Endothelial cell of umbilical vein (primary cell): ENCODE data around the gene SLC19A1. TPM values are rescaled to one million over a fixed set of nuclear protein-coding genes. Genes with fewer than 3 reads are reported as not detected.

Source experiments
- BruUV-seq: library from RNA; stranded (reverse); fragments of 400-500 nt; replicated peaks from 2 replicates; lab custom pipeline; 2021; lab: Mats Ljungman, UMichigan
- CTCF ChIA-PET: fragments of 300-600, 350-600 bp; sonication (Branson Sonifier 250); formaldehyde crosslinking; loops from one replicate; lab custom pipeline; 2021; ENCODE audit warnings: antibody characterized with exemption, inconsistent platforms; lab: Charles Lee
- POLR2A ChIA-PET: fragments of 300-600, 350-600 bp; sonication (Branson Sonifier 250); formaldehyde crosslinking; loops from one replicate; lab custom pipeline; 2021; ENCODE audit warnings: antibody characterized with exemption, inconsistent platforms; lab: Charles Lee
- DNase-seq: peaks from one replicate; pipeline ENCODE4 v3.0.0-alpha.2; 2011; ENCODE audit warnings: low read depth, low spot score
- FAIRE-seq: peaks from 2 replicates; lab custom pipeline; 2011; peaks lifted over from hg19 to GRCh38; lab: Jason Lieb, UNC
- H2AFZ ChIP-seq: 2 replicates; pipeline ENCODE4 v1.6.0; 2012; ENCODE audit warnings: low read depth, low read length, control low read depth, inconsistent platforms
- H3K27ac ChIP-seq: 2 replicates; pipeline ENCODE4 v1.5.1; 2011; ENCODE audit warnings: low read depth, mild to moderate bottlenecking, control low read depth, low read length, moderate library complexity; ENCODE audit not compliant: insufficient read depth
- H3K27me3 ChIP-seq, 2 experiments: 2 replicates each; pipeline versions ENCODE4 v1.6.0 to v1.6.1; 2011; ENCODE audit warnings: low read length in 2 of 2, mixed read lengths in 1 of 2; ENCODE audit not compliant: control insufficient read depth in 2 of 2, insufficient read depth in 2 of 2
- H3K36me3 ChIP-seq, 2 experiments: 2 replicates in 1 of 2; 3 replicates in 1 of 2; pipeline ENCODE4 v1.5.1; 2011; ENCODE audit warnings: low read length in 2 of 2, mild to moderate bottlenecking in 1 of 2, moderate library complexity in 1 of 2; ENCODE audit not compliant: control insufficient read depth in 2 of 2, insufficient read depth in 2 of 2; ENCODE audit errors: extremely low read depth in 1 of 2
- H3K4me1 ChIP-seq: 3 replicates; pipeline ENCODE4 v1.5.1; 2011; ENCODE audit warnings: mild to moderate bottlenecking, low read length; ENCODE audit not compliant: control insufficient read depth, insufficient read depth; ENCODE audit errors: extremely low read depth
- H3K4me2 ChIP-seq: 2 replicates; pipeline ENCODE4 v1.6.1; 2011; ENCODE audit warnings: low read length, control low read depth, mixed read lengths; ENCODE audit not compliant: insufficient read depth
- H3K4me3 ChIP-seq, 3 experiments: fragments of 200-600 bp in 1 of 3; sonication (generic), shearing (Covaris generic) in 1 of 3; replicated peaks in 1 of 3; 2 replicates each; pipeline ENCODE4 v1.5.1; 2011 to 2016; ENCODE audit warnings: control low read depth in 3 of 3, low read length in 3 of 3, mild to moderate bottlenecking in 2 of 3, inconsistent platforms in 1 of 3, low read depth in 1 of 3, moderate library complexity in 1 of 3; ENCODE audit not compliant: insufficient read depth in 1 of 3
- H3K79me2 ChIP-seq: 2 replicates; pipeline ENCODE4 v1.6.0; 2012; ENCODE audit warnings: low read length, inconsistent platforms; ENCODE audit not compliant: control insufficient read depth, insufficient read depth
- H3K9ac ChIP-seq: replicated peaks from 2 replicates; pipeline ENCODE3; 2011; ENCODE audit warnings: low read length, control low read depth; ENCODE audit not compliant: insufficient read depth; ENCODE audit errors: extremely low read depth
- H3K9me1 ChIP-seq: replicated peaks from 3 replicates; pipeline ENCODE4 v1.6.0; 2011; ENCODE audit warnings: mild to moderate bottlenecking, low read length; ENCODE audit not compliant: control insufficient read depth, insufficient read depth; ENCODE audit errors: extremely low read depth
- H3K9me3 ChIP-seq: replicated peaks from 2 replicates; pipeline ENCODE4 v1.5.1; 2012; ENCODE audit warnings: low read length, inconsistent platforms; ENCODE audit not compliant: control insufficient read depth, insufficient read depth
- H4K20me1 ChIP-seq: replicated peaks from 2 replicates; pipeline ENCODE3; 2011; ENCODE audit warnings: mild to moderate bottlenecking, low read length; ENCODE audit not compliant: control insufficient read depth, insufficient read depth; ENCODE audit errors: extremely low read depth
- CTCF ChIP-seq, 2 donors: IDR thresholded peaks; 1 replicate in 1 of 2; 2 replicates in 1 of 2; pipeline ENCODE4 v1.5.1; 2011; ENCODE audit warnings: low read length in 2 of 2, mild to moderate bottlenecking in 2 of 2, moderate library complexity in 2 of 2, control low read depth in 1 of 2, inconsistent platforms in 1 of 2, low read depth in 1 of 2; ENCODE audit not compliant: insufficient read depth in 1 of 2; ENCODE audit errors: extremely low read depth in 1 of 2
- EZH2 ChIP-seq: IDR thresholded peaks from 2 replicates; pipeline ENCODE4 v1.6.1; 2012; ENCODE audit warnings: borderline replicate concordance, low read depth, mild to moderate bottlenecking, moderate library complexity, low read length, inconsistent platforms; ENCODE audit not compliant: severe bottlenecking
- FOS ChIP-seq: IDR thresholded peaks from 2 replicates; pipeline ENCODE4 v1.6.1; 2011; ENCODE audit warnings: mild to moderate bottlenecking, low read length, moderate library complexity, borderline replicate concordance; ENCODE audit not compliant: insufficient read depth
- GATA2 ChIP-seq: IDR thresholded peaks from 2 replicates; pipeline ENCODE4 v1.7.0; 2011; ENCODE audit warnings: low read depth, mild to moderate bottlenecking, moderate library complexity, mixed read lengths, low read length; ENCODE audit not compliant: insufficient read length, insufficient read depth
- JUN ChIP-seq: IDR thresholded peaks from 2 replicates; pipeline ENCODE4 v1.6.1; 2011; ENCODE audit warnings: borderline replicate concordance, low read depth; ENCODE audit not compliant: insufficient read length, insufficient read depth
- MAX ChIP-seq: IDR thresholded peaks from 2 replicates; pipeline ENCODE4 v1.6.1; 2011; ENCODE audit not compliant: insufficient read depth, insufficient read length
- MYC ChIP-seq: IDR thresholded peaks from one replicate; pipeline ENCODE4 v1.6.1; 2011; ENCODE audit warnings: mild to moderate bottlenecking, low read depth, low read length
- POLR2A ChIP-seq: IDR thresholded peaks from 2 replicates; pipeline ENCODE4 v1.6.1; 2012; ENCODE audit warnings: low read depth, mild to moderate bottlenecking, control low read depth, low read length
- POLR2AphosphoS5 ChIP-seq: IDR thresholded peaks from 2 replicates; pipeline ENCODE4 v1.6.1; 2012; ENCODE audit warnings: low read depth, mild to moderate bottlenecking, control low read depth, low read length, moderate library complexity; ENCODE audit not compliant: insufficient read depth
- dilution Hi-C: fragments of 300-500 bp; cut with MboI; formaldehyde crosslinking; loops from one replicate; pipeline ENCODE4 v1.15.0; 2019; ENCODE audit warnings: low sequenced_read_pairs; ENCODE audit not compliant: extremely low pct_ligation_motif_present
- intact Hi-C: fragments of 100-400 bp; cut with micrococcal nuclease; formaldehyde crosslinking; loops from one replicate; pipeline ENCODE4 v1.10.0; 2022
- polyA plus RNA-seq, 4 experiments: library from polyadenylated mRNA; depleted of rRNA in 3 of 4; stranded (reverse) in 3 of 4; unstranded in 1 of 4; fragments of >200 nt; gene quantifications; 2 replicates each; pipeline versions ENCODE4 v1.2.1 to v1.2.3, GENCODE V29; 2011 to 2012; ENCODE audit warnings: missing spikeins in 1 of 4
- total RNA-seq: library from RNA; stranded (reverse); gene quantifications from 2 replicates; pipeline ENCODE4 v1.2.3, GENCODE V29; 2021

Gene SLC19A1
- total and polyA plus RNA-seq, 2 donors (not counting 3 experiments of a cell fraction or from before 2014, with no cell fraction given) = 36.3 to 54.6 TPM

- Histone ChIP-seq H3K27me3 (no peaks in the 10 kb centered on the region), H3K79me2 (peaks cover 41% of the 10 kb centered on the region), H3K4me3 (no peak overlapping the region), H2AFZ (no peak overlapping the region), H3K9me3 (no peaks in the 10 kb centered on the region), H3K36me3 (peaks cover 3 to 12% of the 10 kb centered on the region in 2 experiments), H3K27ac (no peak overlapping the region), H3K9me1 (no peaks in the 10 kb centered on the region), H4K20me1 (no peaks in the 10 kb centered on the region), H3K4me2 (no peak overlapping the region), H3K9ac (no peak overlapping the region), H3K4me1 (peaks cover 16% of the 10 kb centered on the region)
- ChIA-PET CTCF (no interaction called here), POLR2A (no interaction called here)
- intact Hi-C loops = no loop called here
- FAIRE-seq (no peak), DNase-seq (no peak)
- no peak for TF ChIP-seq POLR2A
- TF ChIP-seq CTCF (IDR thresholded peaks at IDR 0.05; ENCODE audit: extremely low read depth in 1 of 2, insufficient read depth in 1 of 2, low read depth in 1 of 2, low read length in 2 of 2) = no peak
- no peak for TF ChIP-seq POLR2AphosphoS5
- no peak for TF ChIP-seq EZH2
- TF ChIP-seq MYC = no peak
- TF ChIP-seq FOS = no peak
- BruUV-seq = no TSS peak
- dilution Hi-C loops = no loop called here
Observed at GRCh38 chr21:45465105-45465504, 77.1 kb downstream of the SLC19A1 start.

GRCh38 chr21:45464309-45464708 lies 77.9 kb downstream of the SLC19A1 start:
- Histone ChIP-seq H3K9me1 (no peaks in the 10 kb centered on the region), H3K4me2 (no peak overlapping the region), H3K9ac (no peak overlapping the region), H4K20me1 (no peaks in the 10 kb centered on the region), H3K36me3 (peaks cover 0 to 11% of the 10 kb centered on the region in 2 experiments), H3K27me3 (no peaks in the 10 kb centered on the region), H3K27ac (no peak overlapping the region), H3K79me2 (peaks cover 36% of the 10 kb centered on the region), H2AFZ (no peak overlapping the region), H3K4me3 (no peak overlapping the region), H3K9me3 (no peaks in the 10 kb centered on the region), H3K4me1 (peaks cover 11% of the 10 kb centered on the region)
- POLR2A ChIA-PET = no interaction called here
- intact Hi-C loops = no loop called here
- no peak for TF ChIP-seq POLR2A
- TF ChIP-seq MAX = no peak
- no peak for TF ChIP-seq JUN
- TF ChIP-seq EZH2 = no peak
- no peak for TF ChIP-seq GATA2
- TF ChIP-seq POLR2AphosphoS5 = no peak
- no peak for TF ChIP-seq MYC
- TF ChIP-seq CTCF (IDR thresholded peaks at IDR 0.05; ENCODE audit: extremely low read depth in 1 of 2, insufficient read depth in 1 of 2, low read depth in 1 of 2, low read length in 2 of 2) = no peak
- TF ChIP-seq FOS = no peak
- no TSS peak for BruUV-seq
- CTCF ChIA-PET = no interaction called here
- FAIRE-seq (no peak), DNase-seq (no peak)
- dilution Hi-C loops = no loop called here
